Thoracic aorta (tissue), 2 donors: ENCODE data around the gene HOXA6. TPM values are rescaled to one million over a fixed set of nuclear protein-coding genes. Genes with fewer than 3 reads are reported as not detected.

Experiments used
- ATAC-seq: fragments of 150-250 bp; one replicate; pipeline ENCODE4 v1.8.0; 2017; ENCODE audit warnings: low read depth; ENCODE audit not compliant: insufficient number of reproducible peaks, low FRiP score
- DNase-seq: peaks from one replicate; pipeline ENCODE4 v3.0.0-alpha.2; 2020; ENCODE audit warnings: low spot score
- H3K27ac ChIP-seq, 2 donors: fragments of 200-600 bp; sonication (generic); 1 replicate in 1 of 2; 2 replicates in 1 of 2; pipeline ENCODE4 v1.5.1; 2016; ENCODE audit warnings: mild to moderate bottlenecking in 2 of 2, moderate library complexity in 2 of 2
- H3K27me3 ChIP-seq: fragments of 200-600 bp; sonication (generic); replicated peaks from 2 replicates; pipeline ENCODE4 v1.6.0; 2016; ENCODE audit warnings: mild to moderate bottlenecking; ENCODE audit not compliant: insufficient read depth
- H3K36me3 ChIP-seq: fragments of 200-600 bp; sonication (generic); one replicate; pipeline ENCODE4 v1.5.1; 2016
- H3K4me1 ChIP-seq, 2 donors: fragments of 200-600 bp; sonication (generic); 1 replicate in 1 of 2; 2 replicates in 1 of 2; pipeline versions ENCODE4 v1.5.1 to v1.6.0; 2016; ENCODE audit warnings: low read depth in 2 of 2, mild to moderate bottlenecking in 1 of 2; ENCODE audit not compliant: control insufficient read depth in 1 of 2
- H3K4me3 ChIP-seq: fragments of 200-600 bp; sonication (generic); 2 replicates; pipeline ENCODE4 v1.5.1; 2016; ENCODE audit warnings: mild to moderate bottlenecking
- H3K9me3 ChIP-seq: fragments of 200-600 bp; sonication (generic); 2 replicates; pipeline ENCODE4 v1.5.1; 2016
- CTCF ChIP-seq: fragments of 200-600 bp; sonication (generic); IDR thresholded peaks from one replicate; pipeline ENCODE4 v1.5.1; 2019; ENCODE audit warnings: antibody characterized with exemption
- total RNA-seq, 2 donors: library from RNA; depleted of rRNA; stranded (reverse); fragments of >200 nt; gene quantifications; one replicate each; pipeline versions ENCODE4 v1.1.0 to v1.2.3, GENCODE V29; 2016

Gene HOXA6
- total RNA-seq, 2 donors from 2014 or later = not detected

DNA sequence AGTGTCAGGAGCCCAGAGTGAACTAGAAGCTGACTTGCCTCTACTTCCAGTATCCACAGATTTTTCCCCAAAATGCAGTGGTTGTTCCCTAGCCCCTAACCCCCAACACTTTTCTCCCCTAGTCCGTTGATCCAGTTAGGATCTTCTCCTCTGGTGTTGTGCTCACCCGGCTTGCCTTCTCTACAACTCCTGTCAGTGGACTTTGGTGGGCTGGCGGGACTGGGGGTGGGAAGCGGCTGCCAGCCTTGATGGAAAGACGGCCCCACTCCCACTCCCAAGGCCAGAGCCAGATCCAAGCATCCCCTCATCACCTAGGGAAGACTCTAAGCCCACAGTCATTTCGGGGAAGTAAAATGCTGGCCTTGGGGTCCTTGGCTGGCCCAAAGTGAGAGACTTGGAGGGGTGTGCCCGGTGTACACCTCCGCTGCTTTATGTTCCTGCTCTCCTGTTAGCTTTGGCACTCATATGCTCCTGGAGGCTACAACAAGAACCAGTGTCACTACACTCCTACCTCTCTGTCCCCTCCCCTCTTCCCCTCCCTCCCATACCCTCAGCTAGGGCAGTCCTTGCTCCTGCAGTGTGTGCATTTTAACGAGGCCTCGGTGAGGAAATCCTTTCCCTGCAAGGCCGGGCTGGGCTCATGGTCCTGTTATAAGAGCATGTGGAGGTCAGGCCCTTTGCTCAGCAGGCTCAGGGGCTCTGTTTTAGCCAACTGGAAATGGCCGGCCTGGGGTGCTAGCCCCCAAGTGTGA is 27.5 kb upstream of the HOXA6 start:
- no peak for ATAC-seq
- Histone ChIP-seq H3K27ac (no peak overlapping the region), H3K4me3 (no peak overlapping the region), H3K36me3 (no peaks in the 10 kb centered on the region), H3K9me3 (no peaks in the 10 kb centered on the region), H3K27me3 (peaks cover 24% of the 10 kb centered on the region), H3K4me1 (peaks cover 15 to 32% of the 10 kb centered on the region in 2 donors)
- no peak for DNase-seq
- no peak for TF ChIP-seq CTCF

DNA sequence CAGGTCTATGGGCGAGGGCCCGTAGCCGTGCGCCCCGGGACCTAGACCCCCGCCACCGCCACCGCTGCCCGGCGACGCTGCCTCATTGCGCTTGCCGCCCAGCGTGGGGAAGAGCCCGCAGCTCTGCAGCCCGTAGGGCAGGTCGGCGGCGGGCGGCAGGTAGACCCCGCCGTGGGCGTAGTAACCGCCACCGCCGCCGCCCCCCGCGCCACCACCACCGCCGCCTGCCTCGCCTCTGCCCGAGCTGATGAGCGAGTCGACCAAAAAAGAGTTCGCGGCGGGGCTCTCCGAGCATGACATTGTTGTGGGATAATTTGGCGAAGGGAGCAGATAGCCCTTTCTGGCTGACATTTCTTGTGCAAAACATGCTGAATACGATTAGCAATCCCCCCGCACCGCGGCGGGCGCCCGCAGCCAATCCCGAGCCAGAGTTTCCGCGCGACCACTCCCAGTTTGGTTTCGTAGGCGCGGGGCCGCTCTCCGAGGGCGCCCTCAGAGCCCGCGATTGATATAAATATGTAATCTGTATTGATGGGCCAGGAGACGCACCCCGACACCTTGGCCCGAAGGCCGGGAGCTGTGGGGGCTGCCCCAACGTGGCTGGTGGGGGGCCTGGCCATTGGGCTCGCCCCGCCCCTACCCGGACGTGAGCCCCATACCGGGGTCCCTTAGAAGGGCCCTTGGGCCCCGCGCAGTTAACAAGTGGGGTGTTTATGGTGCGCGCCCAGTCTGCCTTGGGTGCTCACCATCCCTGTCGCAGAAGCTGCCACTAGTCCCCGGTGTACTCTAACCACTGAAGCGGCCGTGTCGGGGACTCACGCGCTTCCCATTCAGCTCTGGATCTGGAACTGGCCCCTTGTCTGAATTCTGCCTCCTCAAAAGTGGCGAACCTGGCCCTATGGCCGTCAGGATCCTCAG is 26.6 kb upstream of the HOXA6 start, which contains the start of gene HOXA10:
Gene HOXA10, minus strand, starts transcription at position 365 of the 918 bp plus-strand sequence. Its CDS starts 14 bp downstream, at position 351.
- ATAC-seq (no peak), DNase-seq (no peak)
- H3K36me3 ChIP-seq = no peaks in the 10 kb centered on the region
- H3K4me1 ChIP-seq = peaks cover 15 to 24% of the 10 kb centered on the region in 2 donors
- TF ChIP-seq CTCF = no peak
- no peaks in the 10 kb centered on the region for H3K9me3 ChIP-seq
- H3K27ac ChIP-seq = peak within 1 kb of the TSS in 1 of 2 donors; percentile 36
- H3K27me3 ChIP-seq = peaks cover 24% of the 10 kb centered on the region
- H3K4me3 ChIP-seq = peak within 1 kb of the TSS; percentile 74

DNA sequence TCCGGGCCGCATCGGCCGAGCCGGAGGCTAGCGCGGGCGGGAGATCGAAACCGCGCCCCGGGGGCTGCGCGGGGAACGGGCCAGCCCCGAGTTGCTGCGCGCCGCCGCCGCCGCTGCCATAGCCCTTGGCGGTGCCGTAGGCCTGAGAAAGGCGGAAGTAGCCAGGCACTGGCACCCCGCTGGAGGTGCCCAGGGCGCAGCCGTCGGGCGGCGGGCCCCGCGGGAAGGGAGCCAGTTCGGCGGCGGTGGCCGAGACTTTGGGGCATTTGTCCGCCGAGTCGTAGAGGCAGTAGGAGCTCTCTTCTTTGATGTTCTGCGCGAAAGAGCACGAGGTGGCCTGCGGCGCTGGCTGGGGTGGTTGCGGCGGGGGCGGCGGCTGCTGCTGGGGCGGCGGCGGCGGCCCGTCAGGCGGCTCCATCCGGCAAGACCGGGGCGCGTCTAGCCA is 26.0 kb upstream of the HOXA6 start:
- Histone ChIP-seq H3K27ac (peak overlapping the region in 1 of 2 donors; percentile 36), H3K9me3 (no peaks in the 10 kb centered on the region), H3K27me3 (peaks cover 24% of the 10 kb centered on the region), H3K4me1 (peaks cover 15 to 23% of the 10 kb centered on the region in 2 donors), H3K4me3 (peak overlapping the region; percentile 74), H3K36me3 (no peaks in the 10 kb centered on the region)
- DNase-seq (no peak), ATAC-seq (no peak)
- no peak for TF ChIP-seq CTCF

- H3K9me3 ChIP-seq = no peaks in the 10 kb centered on the region
- H3K4me1 ChIP-seq = peaks cover 15 to 23% of the 10 kb centered on the region in 2 donors
- TF ChIP-seq CTCF = no peak
- peaks cover 24% of the 10 kb centered on the region for H3K27me3 ChIP-seq
- peak; percentile 30 for ATAC-seq
- peak overlapping the region; percentile 74 for H3K4me3 ChIP-seq
- DNase-seq = no peak
- no peaks in the 10 kb centered on the region for H3K36me3 ChIP-seq
- H3K27ac ChIP-seq = peak overlapping the region in 1 of 2 donors; percentile 36
Measured at GRCh38 chr7:27172823-27173510, 25.4 kb upstream of the HOXA6 start.
